GM12873 (cell line): ENCODE measurements around the gene SULF2.

Experiments used
- CTCF ChIP-seq: IDR thresholded peaks from 2 replicates; pipeline ENCODE4 v1.5.1; 2012; ENCODE audit warnings: low read depth, mild to moderate bottlenecking, moderate library complexity, low read length, control low read depth; ENCODE audit not compliant: insufficient read depth; ENCODE audit errors: missing control alignments

The SULF2 gene

DNA sequence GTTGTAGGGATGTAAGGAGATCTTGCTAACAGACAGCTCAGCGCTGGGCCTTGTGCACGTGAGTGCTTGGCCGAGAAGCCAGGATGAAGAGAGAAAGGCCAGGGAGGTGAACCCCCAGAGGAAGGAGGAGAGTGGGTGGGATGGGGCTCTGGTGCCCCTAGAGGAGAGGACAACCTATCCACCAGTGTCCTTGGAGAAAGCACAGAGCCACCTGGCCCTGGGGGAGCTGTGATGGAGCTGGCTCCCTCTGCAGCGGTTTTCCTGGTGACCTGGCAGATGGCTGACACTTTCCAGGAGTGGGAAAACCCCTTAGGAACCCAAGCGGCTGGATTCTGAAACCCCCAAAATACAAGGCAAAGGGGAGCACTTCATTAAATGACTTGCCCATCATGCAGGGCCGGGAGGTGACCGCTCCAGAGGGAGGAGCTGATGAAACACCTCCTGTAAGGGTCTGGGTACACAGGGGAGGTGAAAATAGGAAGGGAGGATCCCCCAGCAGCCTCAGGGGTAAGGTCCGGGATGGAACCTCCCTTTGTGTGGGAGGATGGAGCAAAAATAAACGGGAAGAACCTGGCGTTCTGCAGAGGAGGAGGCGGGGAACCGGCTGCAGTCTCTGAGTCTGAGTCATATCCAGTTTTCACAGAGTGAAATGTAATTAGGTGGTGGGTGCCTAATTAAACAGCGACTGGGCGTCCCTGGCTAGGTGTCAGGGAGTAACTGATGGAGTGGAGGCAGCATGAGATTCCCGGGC, 80.4 kb downstream of the SULF2 start:
- TF ChIP-seq CTCF: peak; percentile 30

- TF ChIP-seq CTCF: no peak
These were observed 81.5 kb downstream of the SULF2 start for GRCh38 chr20:47703748-47704147.

DNA sequence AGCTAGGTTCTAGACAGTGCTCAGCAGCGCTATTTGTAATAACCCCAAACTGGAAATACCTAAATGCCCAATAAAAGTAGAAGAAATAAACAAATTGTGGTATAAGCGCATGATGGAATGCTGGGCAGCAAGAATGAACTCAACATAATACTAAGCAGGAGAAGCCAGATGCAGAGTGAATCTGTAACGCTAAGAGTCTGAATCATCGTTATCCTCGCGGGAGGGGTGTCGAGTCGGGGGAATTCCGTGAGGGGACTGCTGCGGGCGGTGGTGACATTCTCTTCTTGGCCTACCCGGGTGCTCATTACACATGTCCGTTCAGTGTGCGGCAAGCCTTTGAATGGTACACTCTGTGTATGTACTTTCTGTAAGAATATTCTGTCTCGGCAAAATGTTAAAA, 83.7 kb downstream of the SULF2 start:
- no peak for TF ChIP-seq CTCF

DNA sequence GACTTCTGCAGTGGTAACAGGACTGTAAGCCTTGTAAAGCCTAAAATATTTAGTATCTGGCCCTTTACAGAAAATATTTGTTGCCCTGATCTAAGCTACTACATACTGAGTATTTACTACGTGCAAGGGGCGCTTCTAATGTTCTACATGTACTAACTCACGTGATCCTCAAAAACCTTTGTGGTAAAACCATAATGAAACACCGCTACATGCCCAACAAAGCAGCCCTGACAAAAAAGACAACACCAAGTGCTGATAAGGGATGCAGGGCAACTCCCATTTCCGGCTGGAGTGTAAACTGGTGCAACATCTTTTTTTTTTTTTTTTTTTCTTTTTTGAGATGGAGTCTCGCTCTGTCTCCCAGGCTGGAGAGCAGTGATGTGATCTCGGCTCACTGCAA, 85.0 kb downstream of the SULF2 start:
- TF ChIP-seq CTCF: no peak

DNA sequence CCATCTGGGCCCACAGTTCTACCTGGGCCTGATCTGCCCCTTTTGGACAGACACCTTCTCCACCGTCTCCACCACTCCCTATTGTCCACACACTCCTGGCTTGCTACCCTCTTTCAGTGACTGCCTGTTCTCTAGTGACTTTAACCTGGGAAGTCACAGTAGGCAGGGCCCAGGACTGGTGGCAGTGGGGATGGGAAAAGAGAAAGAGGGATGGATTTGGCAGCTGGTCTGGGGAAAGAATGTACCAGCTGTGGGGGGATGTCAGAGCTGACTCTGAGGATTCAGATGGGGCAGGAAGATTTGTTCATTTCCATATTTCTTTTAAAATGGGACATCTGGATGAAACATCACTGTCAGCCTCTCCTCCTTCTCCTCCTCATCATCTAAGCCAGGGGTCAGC, 85.5 kb downstream of the SULF2 start:
- TF ChIP-seq CTCF: no peak

GRCh38 chr20:47698142-47698541, 87.1 kb downstream of the SULF2 start:
- no peak for TF ChIP-seq CTCF

DNA sequence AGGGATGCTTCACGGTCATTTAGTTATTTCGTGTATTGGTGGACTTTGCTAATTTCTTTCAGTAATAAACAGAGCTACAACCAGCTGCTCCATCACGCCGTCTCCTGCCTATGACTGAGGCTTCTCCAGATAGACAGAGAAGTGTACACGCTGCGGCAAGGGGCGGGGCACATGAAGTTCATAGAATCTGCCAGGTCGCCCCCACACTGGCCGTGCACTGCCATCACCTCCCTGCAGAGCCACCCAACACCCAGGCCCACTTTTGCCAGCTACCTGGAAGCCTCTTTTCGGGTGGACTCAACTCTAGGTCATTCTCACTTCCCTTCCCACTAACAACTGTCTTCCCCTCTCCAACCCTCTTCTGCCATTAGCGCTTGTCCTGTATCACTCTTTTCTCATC, 88.4 kb downstream of the SULF2 start:
- no peak for TF ChIP-seq CTCF
